H9 (cell line): ENCODE data around the gene MYL2. TPM values are rescaled to one million over a fixed set of nuclear protein-coding genes. Genes with fewer than 3 reads are reported as not detected.

Source experiments
- DNase-seq: peaks from one replicate; pipeline ENCODE4 v3.0.0-alpha.2; 2017
- H2AFZ ChIP-seq: one replicate; pipeline ENCODE4 v1.6.1; 2013; ENCODE audit warnings: mild to moderate bottlenecking, low read length, control low read depth, moderate library complexity
- H2AK5ac ChIP-seq: 2 replicates; pipeline ENCODE4 v1.6.1; 2013; ENCODE audit warnings: low read length, control low read depth, mixed read lengths; ENCODE audit not compliant: insufficient read length
- H2BK120ac ChIP-seq: one replicate; pipeline ENCODE4 v1.6.1; 2013; ENCODE audit warnings: low read depth, mild to moderate bottlenecking, low read length, control low read depth, inconsistent platforms; ENCODE audit not compliant: poor library complexity, severe bottlenecking
- H2BK12ac ChIP-seq: 2 replicates; pipeline ENCODE4 v1.6.1; 2013; ENCODE audit warnings: low read length, control low read depth, mixed read lengths, low read depth; ENCODE audit not compliant: insufficient read length
- H2BK15ac ChIP-seq: 2 replicates; pipeline ENCODE4 v1.6.1; 2013; ENCODE audit warnings: low read depth, low read length, control low read depth
- H2BK20ac ChIP-seq: one replicate; pipeline ENCODE4 v1.6.1; 2013; ENCODE audit warnings: low read depth, mild to moderate bottlenecking, low read length, control low read depth, inconsistent platforms; ENCODE audit not compliant: poor library complexity, severe bottlenecking
- H2BK5ac ChIP-seq: 2 replicates; pipeline ENCODE4 v1.6.1; 2013; ENCODE audit warnings: low read length, control low read depth, mixed read lengths; ENCODE audit not compliant: insufficient read length
- H3K14ac ChIP-seq: 2 replicates; pipeline ENCODE4 v1.6.1; 2013; ENCODE audit warnings: low read length, control low read depth; ENCODE audit not compliant: insufficient read depth
- H3K18ac ChIP-seq: 2 replicates; pipeline ENCODE4 v1.6.1; 2013; ENCODE audit warnings: low read depth, mild to moderate bottlenecking, mixed read lengths, low read length, control low read depth; ENCODE audit not compliant: insufficient read length
- H3K23ac ChIP-seq: 2 replicates; pipeline ENCODE4 v1.6.1; 2013; ENCODE audit warnings: low read length, control low read depth, mixed read lengths, low read depth; ENCODE audit not compliant: insufficient read length
- H3K23me2 ChIP-seq: 2 replicates; pipeline ENCODE4 v1.6.1; 2013; ENCODE audit warnings: low read depth, mild to moderate bottlenecking, mixed read lengths, low read length, control low read depth; ENCODE audit not compliant: insufficient read length, poor library complexity, severe bottlenecking
- H3K27ac ChIP-seq: 2 replicates; pipeline ENCODE4 v1.5.1; 2013; ENCODE audit warnings: low read length, control low read depth, mixed read lengths, low read depth; ENCODE audit not compliant: insufficient read length
- H3K27me3 ChIP-seq: 2 replicates; pipeline ENCODE4 v1.6.1; 2013; ENCODE audit warnings: low read length, control low read depth, inconsistent platforms; ENCODE audit not compliant: insufficient read depth
- H3K4ac ChIP-seq: 2 replicates; pipeline ENCODE4 v1.6.1; 2013; ENCODE audit warnings: low read depth, mild to moderate bottlenecking, control low read depth, inconsistent platforms, low read length, moderate library complexity
- H3K4me1 ChIP-seq: 2 replicates; pipeline ENCODE4 v1.6.1; 2013; ENCODE audit warnings: low read length, control low read depth, inconsistent platforms; ENCODE audit not compliant: insufficient read depth
- H3K4me2 ChIP-seq: 2 replicates; pipeline ENCODE4 v1.6.1; 2013; ENCODE audit warnings: low read length, control low read depth, mixed read lengths; ENCODE audit not compliant: insufficient read length, insufficient read depth
- H3K56ac ChIP-seq: 2 replicates; pipeline ENCODE4 v1.6.1; 2013; ENCODE audit warnings: low read depth, mild to moderate bottlenecking, mixed read lengths, low read length, control low read depth; ENCODE audit not compliant: insufficient read length
- H3K79me1 ChIP-seq: 2 replicates; pipeline ENCODE4 v1.6.1; 2013; ENCODE audit warnings: low read depth, mild to moderate bottlenecking, moderate library complexity, low read length, control low read depth, inconsistent platforms; ENCODE audit not compliant: insufficient read depth, poor library complexity, severe bottlenecking
- H3K79me2 ChIP-seq: 2 replicates; pipeline ENCODE4 v1.6.1; 2013; ENCODE audit warnings: low read length, control low read depth, inconsistent platforms; ENCODE audit not compliant: insufficient read depth
- H3K9ac ChIP-seq: 2 replicates; pipeline ENCODE4 v1.6.1; 2013; ENCODE audit warnings: low read length, control low read depth, mixed read lengths; ENCODE audit not compliant: insufficient read length; ENCODE audit errors: extremely low read depth
- H3K9me3 ChIP-seq: one replicate; pipeline ENCODE4 v1.6.1; 2013; ENCODE audit warnings: low read depth, low read length, inconsistent platforms; ENCODE audit not compliant: control insufficient read depth
- H3T11ph ChIP-seq: one replicate; pipeline ENCODE4 v1.6.1; 2013; ENCODE audit warnings: mild to moderate bottlenecking, low read length, control low read depth, inconsistent platforms
- H4K20me1 ChIP-seq: one replicate; pipeline ENCODE4 v1.6.1; 2013; ENCODE audit not compliant: control insufficient read depth, insufficient read length, insufficient read depth
- H4K5ac ChIP-seq: 2 replicates; pipeline ENCODE4 v1.6.1; 2013; ENCODE audit warnings: low read depth, mild to moderate bottlenecking, mixed read lengths, low read length, control low read depth; ENCODE audit not compliant: insufficient read length
- H4K8ac ChIP-seq: replicated peaks from 2 replicates; pipeline ENCODE4 v1.6.1; 2013; ENCODE audit warnings: low read length, control low read depth, mixed read lengths, low read depth; ENCODE audit not compliant: insufficient read length
- H4K91ac ChIP-seq: 2 replicates; pipeline ENCODE4 v1.6.1; 2013; ENCODE audit warnings: low read depth, mild to moderate bottlenecking, moderate library complexity, mixed read lengths, low read length, control low read depth; ENCODE audit not compliant: insufficient read length
- H3K27ac Mint-ChIP-seq, 3 experiments: 2 replicates in 2 of 3; 3 replicates in 1 of 3; pipeline ENCODE4 v1.8.0; 2020 to 2021; ENCODE audit warnings: mixed read lengths in 3 of 3, mild to moderate bottlenecking in 1 of 3, moderate library complexity in 1 of 3
- H3K27me3 Mint-ChIP-seq: 2 replicates; pipeline ENCODE4 v1.8.0; 2021; ENCODE audit warnings: low read depth, mild to moderate bottlenecking, moderate library complexity, mixed read lengths
- H3K36me3 Mint-ChIP-seq, 3 experiments: 2 replicates in 2 of 3; 3 replicates in 1 of 3; pipeline ENCODE4 v1.8.0; 2020 to 2021; ENCODE audit warnings: low read depth in 3 of 3, mixed read lengths in 3 of 3; ENCODE audit not compliant: insufficient read depth in 1 of 3
- H3K4me1 Mint-ChIP-seq, 2 experiments: 2 replicates each; pipeline ENCODE4 v1.8.0; 2020; ENCODE audit warnings: mixed read lengths in 2 of 2
- H3K4me3 Mint-ChIP-seq, 2 experiments: 2 replicates in 1 of 2; 3 replicates in 1 of 2; pipeline ENCODE4 v1.8.0; 2020 to 2021; ENCODE audit warnings: mild to moderate bottlenecking in 2 of 2, mixed read lengths in 2 of 2, moderate library complexity in 1 of 2
- H3K9me3 Mint-ChIP-seq, 2 experiments: 2 replicates in 1 of 2; 3 replicates in 1 of 2; pipeline ENCODE4 v1.8.0; 2020; ENCODE audit warnings: mild to moderate bottlenecking in 2 of 2, mixed read lengths in 2 of 2, moderate library complexity in 1 of 2
- WGBS: extraction: QIAGEN DNeasy Blood & Tissue Kit; methylation state at CpG from one replicate; pipeline ENCODE4 v1.1.7; 2013; ENCODE audit warnings: missing lambda C conversion rate, low lambda C conversion rate, mixed read lengths; ENCODE audit not compliant: insufficient read length; ENCODE audit errors: extremely low coverage; 5-methylcytosine and 5-hydroxymethylcytosine counted together
- total RNA-seq: library from RNA; stranded (reverse); gene quantifications from 2 replicates; pipeline ENCODE4 v1.2.1, GENCODE V29; 2021
- TF ChIP-seq, protein P1 (sequence below): fragments of 200-600 bp; sonication (generic); conservative IDR thresholded peaks from 3 replicates; pipeline ENCODE4 v1.8.0; 2021; ENCODE audit warnings: antibody characterized with exemption, mild to moderate bottlenecking

MYL2 gene
- total RNA-seq, 1 experiment from 2014 or later: not detected

DNA sequence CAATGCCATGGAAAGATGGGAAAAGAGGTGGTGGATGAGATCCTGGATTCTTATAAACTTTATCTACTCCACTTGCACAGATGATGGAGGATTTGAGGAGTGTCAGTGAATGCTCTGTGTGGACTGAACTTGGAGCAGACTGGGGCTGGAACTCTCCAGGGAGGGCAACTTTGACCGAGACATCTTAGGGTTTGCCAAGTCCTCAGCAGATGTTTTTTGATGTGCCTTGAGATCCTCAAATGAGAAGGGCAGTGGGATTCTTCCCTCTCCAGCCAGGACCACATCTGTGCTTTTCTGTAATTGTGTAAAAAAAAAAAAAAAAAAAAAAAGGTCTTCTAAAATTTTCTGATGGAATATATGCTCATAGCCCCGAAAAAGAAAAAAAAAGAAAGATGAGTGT is 23.0 kb upstream of the MYL2 start:
- H2BK20ac ChIP-seq: no peak overlapping the region
- WGBS: no CpG with 5 or more reads among the region's 2 CpGs

More for the DNA sequence above, 23.0 kb upstream of the MYL2 start:
- Histone ChIP-seq H3K27ac (no peak overlapping the region), H3K56ac (no peak overlapping the region), H2BK15ac (no peak overlapping the region), H3K14ac (no peak overlapping the region), H3K27me3 (no peaks in the 10 kb centered on the region), H4K20me1 (no peaks in the 10 kb centered on the region), H4K5ac (no peak overlapping the region), H3K23ac (no peak overlapping the region), H4K91ac (no peak overlapping the region), H3K79me1 (no peaks in the 10 kb centered on the region), H4K8ac (no peak overlapping the region), H3K4me1 (peaks cover under 1% of the 10 kb centered on the region; the same call in 1 of the 2 replicates), H2AFZ (no peak overlapping the region), H2AK5ac (no peak overlapping the region), H3K4ac (no peak overlapping the region), H3K79me2 (0 out of 2 replicates have a peak, but pooled peaks cover 1% of the 10 kb centered on the region), H3K9me3 (peaks cover 10% of the 10 kb centered on the region), H2BK120ac (no peak overlapping the region), H3K23me2 (no peaks in the 10 kb centered on the region), H2BK5ac (no peak overlapping the region), H3K9ac (no peak overlapping the region), H3K4me2 (no peak overlapping the region), H3K18ac (no peak overlapping the region), H3T11ph (no peak overlapping the region), H2BK12ac (no peak overlapping the region)
- TF ChIP-seq, protein P1, sequence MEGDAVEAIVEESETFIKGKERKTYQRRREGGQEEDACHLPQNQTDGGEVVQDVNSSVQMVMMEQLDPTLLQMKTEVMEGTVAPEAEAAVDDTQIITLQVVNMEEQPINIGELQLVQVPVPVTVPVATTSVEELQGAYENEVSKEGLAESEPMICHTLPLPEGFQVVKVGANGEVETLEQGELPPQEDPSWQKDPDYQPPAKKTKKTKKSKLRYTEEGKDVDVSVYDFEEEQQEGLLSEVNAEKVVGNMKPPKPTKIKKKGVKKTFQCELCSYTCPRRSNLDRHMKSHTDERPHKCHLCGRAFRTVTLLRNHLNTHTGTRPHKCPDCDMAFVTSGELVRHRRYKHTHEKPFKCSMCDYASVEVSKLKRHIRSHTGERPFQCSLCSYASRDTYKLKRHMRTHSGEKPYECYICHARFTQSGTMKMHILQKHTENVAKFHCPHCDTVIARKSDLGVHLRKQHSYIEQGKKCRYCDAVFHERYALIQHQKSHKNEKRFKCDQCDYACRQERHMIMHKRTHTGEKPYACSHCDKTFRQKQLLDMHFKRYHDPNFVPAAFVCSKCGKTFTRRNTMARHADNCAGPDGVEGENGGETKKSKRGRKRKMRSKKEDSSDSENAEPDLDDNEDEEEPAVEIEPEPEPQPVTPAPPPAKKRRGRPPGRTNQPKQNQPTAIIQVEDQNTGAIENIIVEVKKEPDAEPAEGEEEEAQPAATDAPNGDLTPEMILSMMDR: no peak
- Mint-ChIP-seq H3K27ac (no peak overlapping the region), H3K27me3 (no peaks in the 10 kb centered on the region), H3K9me3 (peaks cover 29% of the 10 kb centered on the region in 2 experiments), H3K36me3 (peaks cover 10 to 61% (median 35%) of the 10 kb centered on the region in 3 experiments), H3K4me3 (no peak overlapping the region), H3K4me1 (peaks cover 7 to 14% of the 10 kb centered on the region in 2 experiments)
- DNase-seq: no peak
